Measurements from ENCODE around the gene CEP95.
"Not testable (repeated sequence)": the region's sequence is repeated elsewhere in the genome, so short reads cannot be mapped to it uniquely, and the experiment has no call there.

The CEP95 gene

GRCh38 chr17:64506576-64507412, at the start of gene CEP95:
CEP95 (plus strand) TSS chr17:64506977; CDS start chr17:64507098, 121 bp downstream.
- in situ Hi-C loops (cut with HindIII; ENCODE audit: low sequenced_read_pairs): no loop called here

GRCh38 chr17:64457156-64457555, 49.6 kb upstream of the CEP95 start:
- in situ Hi-C loops (cut with HindIII; ENCODE audit: low sequenced_read_pairs): no loop called here

GRCh38 chr17:64458756-64459155, 48.0 kb upstream of the CEP95 start:
- in situ Hi-C loops (cut with HindIII; ENCODE audit: low sequenced_read_pairs): no loop called here

- in situ Hi-C loops (cut with HindIII; ENCODE audit: low sequenced_read_pairs): no loop called here
These were observed 47.5 kb upstream of the CEP95 start for GRCh38 chr17:64459284-64459747.

- in situ Hi-C loops (cut with HindIII; ENCODE audit: low sequenced_read_pairs): not testable (repeated sequence)
These were observed 47.0 kb upstream of the CEP95 start for GRCh38 chr17:64459818-64460217.

GRCh38 chr17:64460955-64461354, 45.8 kb upstream of the CEP95 start:
- in situ Hi-C loops (cut with HindIII; ENCODE audit: low sequenced_read_pairs): no loop called here

- in situ Hi-C loops (cut with HindIII; ENCODE audit: low sequenced_read_pairs): no loop called here
These were observed 45.0 kb upstream of the CEP95 start for GRCh38 chr17:64461788-64462187.

- in situ Hi-C loops (cut with HindIII; ENCODE audit: low sequenced_read_pairs): no loop called here
These were observed 40.6 kb upstream of the CEP95 start for GRCh38 chr17:64466019-64466735.

GRCh38 chr17:64466834-64467233, 39.9 kb upstream of the CEP95 start:
- in situ Hi-C loops (cut with HindIII; ENCODE audit: low sequenced_read_pairs): not testable (repeated sequence)

- in situ Hi-C loops (cut with HindIII; ENCODE audit: low sequenced_read_pairs): no loop called here
These were observed 36.2 kb upstream of the CEP95 start for GRCh38 chr17:64470625-64471024.

- in situ Hi-C loops (cut with HindIII; ENCODE audit: low sequenced_read_pairs): no loop called here
These were observed 35.3 kb upstream of the CEP95 start for GRCh38 chr17:64471440-64471839.

- in situ Hi-C loops (cut with HindIII; ENCODE audit: low sequenced_read_pairs): no loop called here
These were observed 34.2 kb upstream of the CEP95 start for GRCh38 chr17:64472564-64472963.

- in situ Hi-C loops (cut with HindIII; ENCODE audit: low sequenced_read_pairs): no loop called here
These were observed 28.9 kb upstream of the CEP95 start for GRCh38 chr17:64477849-64478248.

- in situ Hi-C loops (cut with HindIII; ENCODE audit: low sequenced_read_pairs): no loop called here
These were observed 25.8 kb upstream of the CEP95 start for GRCh38 chr17:64480951-64481350.

- in situ Hi-C loops (cut with HindIII; ENCODE audit: low sequenced_read_pairs): no loop called here
These were observed 22.4 kb upstream of the CEP95 start for GRCh38 chr17:64484380-64484779.

- in situ Hi-C loops (cut with HindIII; ENCODE audit: low sequenced_read_pairs): no loop called here
These were observed 18.5 kb upstream of the CEP95 start for GRCh38 chr17:64488301-64488700.

- in situ Hi-C loops (cut with HindIII; ENCODE audit: low sequenced_read_pairs): loop anchor here (5.0 kb wide), 2 partner anchors 64 to 184 kb away; no protein-coding TSS in a partner anchor
These were observed 15.5 kb upstream of the CEP95 start for GRCh38 chr17:64491034-64491860.

- in situ Hi-C loops (cut with HindIII; ENCODE audit: low sequenced_read_pairs): loop anchor here (5.0 kb wide), 2 partner anchors 65 to 185 kb away; no protein-coding TSS in a partner anchor
These were observed 14.8 kb upstream of the CEP95 start for GRCh38 chr17:64491994-64492393.

- in situ Hi-C loops (cut with HindIII; ENCODE audit: low sequenced_read_pairs): loop anchor here (5.0 kb wide), 2 partner anchors 65 to 185 kb away; no protein-coding TSS in a partner anchor
These were observed 14.2 kb upstream of the CEP95 start for GRCh38 chr17:64492481-64493109.

GRCh38 chr17:64494121-64494520, 12.7 kb upstream of the CEP95 start:
- in situ Hi-C loops (cut with HindIII; ENCODE audit: low sequenced_read_pairs): loop anchor here (5.0 kb wide), 2 partner anchors 67 to 187 kb away; no protein-coding TSS in a partner anchor
